ENCODE results near the gene SMS.

- no peak for TF ChIP-seq CTCF (IDR thresholded peaks at IDR 0.05 in 8 of 11, conservative IDR thresholded peaks at IDR 0.05 in 3 of 11)
- TF ChIP-seq POLR2AphosphoS5 (IDR thresholded peaks at IDR 0.05) = no peak
Observed at GRCh38 chrX:21912220-21912619, 28.3 kb upstream of the SMS start.

Data from spleen (tissue), 7 donors.